ENCODE results near the gene LRG1.

The LRG1 gene

DNA sequence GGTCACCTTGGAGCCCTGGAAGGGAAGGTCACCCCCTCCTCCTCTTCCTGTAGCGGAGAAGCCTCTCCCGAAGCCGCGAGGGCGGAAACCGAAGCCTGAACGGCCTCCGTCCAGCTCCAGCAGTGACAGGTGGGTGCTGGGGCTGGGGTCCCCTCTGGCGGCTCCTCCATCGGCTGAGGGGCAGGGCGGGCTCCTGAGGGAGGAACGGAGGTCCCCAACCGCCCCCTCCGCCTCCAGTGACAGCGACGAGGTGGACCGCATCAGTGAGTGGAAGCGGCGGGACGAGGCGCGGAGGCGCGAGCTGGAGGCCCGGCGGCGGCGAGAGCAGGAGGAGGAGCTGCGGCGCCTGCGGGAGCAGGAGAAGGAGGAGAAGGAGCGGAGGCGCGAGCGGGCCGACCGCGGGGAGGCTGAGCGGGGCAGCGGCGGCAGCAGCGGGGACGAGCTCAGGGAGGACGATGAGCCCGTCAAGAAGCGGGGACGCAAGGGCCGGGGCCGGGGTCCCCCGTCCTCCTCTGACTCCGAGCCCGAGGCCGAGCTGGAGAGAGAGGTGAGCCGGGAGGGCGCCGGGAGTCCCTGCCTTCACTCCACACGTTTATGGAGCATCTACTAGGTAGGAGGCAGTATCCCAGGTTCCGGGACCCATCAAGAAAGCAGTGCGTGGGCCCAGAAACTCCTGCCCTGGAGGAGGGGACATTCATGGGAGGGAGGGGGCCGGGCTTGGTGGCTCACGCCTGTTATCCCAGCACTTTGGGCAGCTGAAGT lies 45.7 kb downstream of the LRG1 start:
- Histone ChIP-seq H3K4me3 (replicated peaks; ENCODE audit: low read depth, low read length) (no peak overlapping the region), H3K36me3 (ENCODE audit: control insufficient read depth, insufficient read depth, low read length) (peaks cover 26% of the 10 kb centered on the region), H3K27me3 (replicated peaks; ENCODE audit: control insufficient read depth, insufficient read depth, low read length) (no peaks in the 10 kb centered on the region)
- TF ChIP-seq, protein P1, sequence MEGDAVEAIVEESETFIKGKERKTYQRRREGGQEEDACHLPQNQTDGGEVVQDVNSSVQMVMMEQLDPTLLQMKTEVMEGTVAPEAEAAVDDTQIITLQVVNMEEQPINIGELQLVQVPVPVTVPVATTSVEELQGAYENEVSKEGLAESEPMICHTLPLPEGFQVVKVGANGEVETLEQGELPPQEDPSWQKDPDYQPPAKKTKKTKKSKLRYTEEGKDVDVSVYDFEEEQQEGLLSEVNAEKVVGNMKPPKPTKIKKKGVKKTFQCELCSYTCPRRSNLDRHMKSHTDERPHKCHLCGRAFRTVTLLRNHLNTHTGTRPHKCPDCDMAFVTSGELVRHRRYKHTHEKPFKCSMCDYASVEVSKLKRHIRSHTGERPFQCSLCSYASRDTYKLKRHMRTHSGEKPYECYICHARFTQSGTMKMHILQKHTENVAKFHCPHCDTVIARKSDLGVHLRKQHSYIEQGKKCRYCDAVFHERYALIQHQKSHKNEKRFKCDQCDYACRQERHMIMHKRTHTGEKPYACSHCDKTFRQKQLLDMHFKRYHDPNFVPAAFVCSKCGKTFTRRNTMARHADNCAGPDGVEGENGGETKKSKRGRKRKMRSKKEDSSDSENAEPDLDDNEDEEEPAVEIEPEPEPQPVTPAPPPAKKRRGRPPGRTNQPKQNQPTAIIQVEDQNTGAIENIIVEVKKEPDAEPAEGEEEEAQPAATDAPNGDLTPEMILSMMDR (IDR thresholded peaks at IDR 0.05; ENCODE audit: insufficient read depth, low read length, poor library complexity, severe bottlenecking): no peak
- no peak for DNase-seq (ENCODE audit: extremely low read depth, insufficient read length)

DNA sequence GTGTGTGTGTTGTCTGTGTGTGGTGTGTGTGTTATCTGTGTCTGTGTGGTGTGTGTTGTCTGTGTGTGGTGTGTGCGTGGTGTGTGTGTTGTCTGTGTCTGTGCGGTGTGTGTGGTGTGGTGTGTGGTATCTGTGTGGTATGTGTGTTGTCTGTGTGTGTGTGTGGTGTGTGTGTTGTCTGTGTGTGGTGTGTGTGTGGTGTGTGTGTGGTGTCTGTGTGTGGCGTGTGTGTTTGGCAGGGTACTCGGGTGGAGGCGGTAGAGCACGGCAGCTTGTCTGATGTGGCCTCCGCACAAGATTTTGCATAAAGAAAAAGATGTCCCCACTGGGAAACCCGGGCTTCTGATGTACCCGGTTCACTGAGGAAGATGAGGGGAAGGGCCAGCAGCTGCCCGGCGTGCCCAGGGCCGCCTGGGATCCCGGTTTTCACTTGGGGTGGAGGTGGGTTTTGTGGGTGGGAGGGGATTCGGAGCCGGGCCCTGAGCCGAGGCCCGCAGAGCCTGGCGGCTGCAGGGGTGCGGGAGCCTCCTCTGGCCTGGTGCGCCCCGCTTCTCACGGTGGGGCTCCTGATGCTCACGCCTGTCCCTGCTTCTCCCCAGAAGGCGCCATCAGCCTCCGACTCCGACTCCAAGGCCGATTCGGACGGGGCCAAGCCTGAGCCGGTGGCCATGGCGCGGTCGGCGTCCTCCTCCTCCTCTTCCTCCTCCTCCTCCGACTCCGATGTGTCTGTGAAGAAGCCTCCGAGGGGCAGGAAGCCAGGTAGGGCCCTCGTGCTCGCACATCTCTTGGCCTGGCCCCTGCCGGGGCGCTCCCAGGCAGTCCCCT lies 46.5 kb downstream of the LRG1 start:
- peaks cover 24% of the 10 kb centered on the region for H3K36me3 ChIP-seq (ENCODE audit: control insufficient read depth, insufficient read depth, low read length)
- TF ChIP-seq, protein P1 (IDR thresholded peaks at IDR 0.05; ENCODE audit: insufficient read depth, low read length, poor library complexity, severe bottlenecking): no peak
- DNase-seq (ENCODE audit: extremely low read depth, insufficient read length): no peak
- no peak overlapping the region for H3K4me3 ChIP-seq (replicated peaks; ENCODE audit: low read depth, low read length)
- H3K27me3 ChIP-seq (replicated peaks; ENCODE audit: control insufficient read depth, insufficient read depth, low read length): no peaks in the 10 kb centered on the region

DNA sequence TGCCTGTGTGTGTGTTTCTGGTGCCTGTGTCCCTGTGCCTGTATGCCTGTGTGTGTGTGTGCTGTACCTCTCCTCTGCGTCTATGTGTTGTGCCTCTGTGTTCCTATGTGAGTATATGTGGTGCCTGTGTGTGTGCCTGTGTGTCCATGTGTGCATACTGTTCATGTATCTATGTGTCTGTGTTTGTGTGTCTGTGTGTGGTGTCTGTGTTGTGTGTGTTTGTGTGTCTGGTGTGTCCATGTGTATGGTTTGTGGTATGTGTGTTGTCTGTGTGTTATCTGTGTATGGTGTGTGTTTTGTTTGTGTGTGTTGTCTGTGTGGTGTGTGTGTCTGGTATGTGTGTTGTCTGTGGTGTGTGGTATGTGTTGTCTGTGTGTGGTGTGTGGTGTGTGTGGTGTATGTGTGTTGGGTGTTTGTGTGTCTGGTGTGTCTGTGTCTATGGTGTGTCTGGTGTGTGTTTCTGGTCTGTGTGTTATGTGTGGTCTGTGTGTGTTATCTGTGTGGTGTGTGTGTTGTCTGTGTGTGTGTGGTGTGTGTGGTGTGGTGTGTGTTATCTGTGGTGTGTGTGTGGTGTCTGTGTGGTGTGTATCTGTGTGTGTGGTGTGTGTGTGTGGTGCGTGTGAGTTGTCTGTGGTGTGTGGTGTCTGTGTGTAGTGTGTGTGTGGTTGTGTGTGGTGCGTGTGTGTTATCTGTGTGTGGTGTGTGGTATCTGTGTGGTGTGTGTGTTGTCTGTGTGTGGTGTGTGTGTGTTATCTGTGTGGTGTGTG lies 47.3 kb downstream of the LRG1 start:
- Histone ChIP-seq H3K4me3 (replicated peaks; ENCODE audit: low read depth, low read length) (no peak overlapping the region), H3K27me3 (replicated peaks; ENCODE audit: control insufficient read depth, insufficient read depth, low read length) (no peaks in the 10 kb centered on the region), H3K36me3 (ENCODE audit: control insufficient read depth, insufficient read depth, low read length) (peaks cover 21% of the 10 kb centered on the region)
- TF ChIP-seq, protein P1 (IDR thresholded peaks at IDR 0.05; ENCODE audit: insufficient read depth, low read length, poor library complexity, severe bottlenecking): no peak
- no peak for DNase-seq (ENCODE audit: extremely low read depth, insufficient read length)

DNA sequence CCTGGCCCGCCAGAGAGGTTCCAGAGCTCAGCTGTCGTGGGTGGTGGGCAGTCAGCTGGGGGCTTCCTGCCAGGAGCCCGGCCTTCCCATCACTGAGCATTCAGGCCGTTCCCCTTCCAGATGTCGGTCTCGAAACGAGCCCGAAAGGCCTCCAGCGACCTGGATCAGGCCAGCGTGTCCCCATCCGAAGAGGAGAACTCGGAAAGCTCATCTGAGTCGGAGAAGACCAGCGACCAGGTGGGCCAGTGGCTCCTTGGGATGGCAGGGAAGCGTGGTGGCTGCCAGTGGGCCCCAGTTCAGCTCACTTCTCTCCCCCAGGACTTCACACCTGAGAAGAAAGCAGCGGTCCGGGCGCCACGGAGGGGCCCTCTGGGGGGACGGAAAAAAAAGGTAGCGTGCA lies 48.4 kb downstream of the LRG1 start:
- no peak overlapping the region for H3K4me3 ChIP-seq (replicated peaks; ENCODE audit: low read depth, low read length)
- H3K27me3 ChIP-seq (replicated peaks; ENCODE audit: control insufficient read depth, insufficient read depth, low read length): no peaks in the 10 kb centered on the region
- TF ChIP-seq, protein P1 (IDR thresholded peaks at IDR 0.05; ENCODE audit: insufficient read depth, low read length, poor library complexity, severe bottlenecking): no peak
- H3K36me3 ChIP-seq (ENCODE audit: control insufficient read depth, insufficient read depth, low read length): peaks cover 20% of the 10 kb centered on the region
- no peak for DNase-seq (ENCODE audit: extremely low read depth, insufficient read length)

DNA sequence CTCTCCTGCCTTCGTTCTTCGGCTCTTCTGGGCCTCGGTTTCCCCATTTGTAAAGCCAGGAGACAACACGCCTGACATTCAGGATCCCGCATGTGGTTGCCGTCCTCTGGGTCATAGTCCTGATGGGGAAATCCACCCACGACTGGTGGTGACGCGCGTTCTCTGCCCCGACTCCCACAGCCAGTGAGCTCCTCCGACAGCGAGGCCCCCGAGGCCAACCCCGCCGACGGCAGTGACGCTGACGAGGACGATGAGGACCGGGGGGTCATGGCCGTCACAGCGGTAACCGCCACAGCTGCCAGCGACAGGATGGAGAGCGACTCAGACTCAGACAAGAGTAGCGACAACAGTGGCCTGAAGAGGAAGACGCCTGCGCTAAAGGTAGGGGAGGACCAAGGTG lies 51.3 kb downstream of the LRG1 start:
- TF ChIP-seq, protein P1 (IDR thresholded peaks at IDR 0.05; ENCODE audit: insufficient read depth, low read length, poor library complexity, severe bottlenecking): no peak
- H3K36me3 ChIP-seq (ENCODE audit: control insufficient read depth, insufficient read depth, low read length): peaks cover 16% of the 10 kb centered on the region
- H3K4me3 ChIP-seq (replicated peaks; ENCODE audit: low read depth, low read length): no peak overlapping the region
- H3K27me3 ChIP-seq (replicated peaks; ENCODE audit: control insufficient read depth, insufficient read depth, low read length): no peaks in the 10 kb centered on the region
- no peak for DNase-seq (ENCODE audit: extremely low read depth, insufficient read length)

Data from GM06990 (cell line).